Transverse colon (tissue), 3 donors: ENCODE data around the gene ZNF496.

Source experiments
- POLR2A ChIP-seq: fragments of 450-650 bp; IDR thresholded peaks from one replicate; pipeline ENCODE4 v1.6.1; 2016; ENCODE audit warnings: antibody characterized with exemption, mild to moderate bottlenecking, moderate library complexity
- TF ChIP-seq, protein P1 (sequence below), 5 experiments: fragments of 200-600 bp in 3 of 5; fragments of 450-650 bp in 2 of 5; sonication (generic) in 3 of 5; IDR thresholded peaks; 1 replicate in 2 of 5; 2 replicates in 3 of 5; pipeline ENCODE4 v1.5.1; 2016 to 2017; ENCODE audit warnings: antibody characterized with exemption in 5 of 5, inconsistent platforms in 3 of 5, mild to moderate bottlenecking in 2 of 5, moderate library complexity in 1 of 5

DNA sequence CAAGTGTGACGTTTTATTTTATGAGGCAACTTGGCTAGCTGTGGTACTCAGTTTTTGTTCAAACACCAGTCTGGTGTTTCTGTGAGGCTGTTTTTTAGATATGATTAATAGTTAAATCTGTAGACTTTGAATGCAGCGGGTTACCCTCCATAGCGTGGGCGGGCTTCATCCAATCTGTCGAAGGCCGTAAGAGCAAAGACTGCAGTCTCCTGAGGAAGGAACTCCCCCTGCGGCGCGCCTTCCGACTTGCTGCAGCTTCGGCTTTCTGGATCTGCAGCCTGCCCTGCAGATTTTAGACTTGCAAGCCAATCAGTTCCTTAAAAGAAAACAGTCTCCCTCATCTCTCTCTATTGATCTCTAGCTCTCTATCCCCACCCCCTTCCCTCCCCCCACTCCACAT lies 4.2 kb upstream of the ZNF496 start:
- TF ChIP-seq, protein P1, sequence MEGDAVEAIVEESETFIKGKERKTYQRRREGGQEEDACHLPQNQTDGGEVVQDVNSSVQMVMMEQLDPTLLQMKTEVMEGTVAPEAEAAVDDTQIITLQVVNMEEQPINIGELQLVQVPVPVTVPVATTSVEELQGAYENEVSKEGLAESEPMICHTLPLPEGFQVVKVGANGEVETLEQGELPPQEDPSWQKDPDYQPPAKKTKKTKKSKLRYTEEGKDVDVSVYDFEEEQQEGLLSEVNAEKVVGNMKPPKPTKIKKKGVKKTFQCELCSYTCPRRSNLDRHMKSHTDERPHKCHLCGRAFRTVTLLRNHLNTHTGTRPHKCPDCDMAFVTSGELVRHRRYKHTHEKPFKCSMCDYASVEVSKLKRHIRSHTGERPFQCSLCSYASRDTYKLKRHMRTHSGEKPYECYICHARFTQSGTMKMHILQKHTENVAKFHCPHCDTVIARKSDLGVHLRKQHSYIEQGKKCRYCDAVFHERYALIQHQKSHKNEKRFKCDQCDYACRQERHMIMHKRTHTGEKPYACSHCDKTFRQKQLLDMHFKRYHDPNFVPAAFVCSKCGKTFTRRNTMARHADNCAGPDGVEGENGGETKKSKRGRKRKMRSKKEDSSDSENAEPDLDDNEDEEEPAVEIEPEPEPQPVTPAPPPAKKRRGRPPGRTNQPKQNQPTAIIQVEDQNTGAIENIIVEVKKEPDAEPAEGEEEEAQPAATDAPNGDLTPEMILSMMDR (IDR thresholded peaks at IDR 0.05), result no peak
- TF ChIP-seq POLR2A, result no peak
